Measurements from ENCODE around the gene DLGAP1. TPM values are rescaled to one million over a fixed set of nuclear protein-coding genes. Genes with fewer than 3 reads are reported as not detected.

DLGAP1 gene
- total RNA-seq, 1 donor from 2014 or later, result 13.6 TPM

DNA sequence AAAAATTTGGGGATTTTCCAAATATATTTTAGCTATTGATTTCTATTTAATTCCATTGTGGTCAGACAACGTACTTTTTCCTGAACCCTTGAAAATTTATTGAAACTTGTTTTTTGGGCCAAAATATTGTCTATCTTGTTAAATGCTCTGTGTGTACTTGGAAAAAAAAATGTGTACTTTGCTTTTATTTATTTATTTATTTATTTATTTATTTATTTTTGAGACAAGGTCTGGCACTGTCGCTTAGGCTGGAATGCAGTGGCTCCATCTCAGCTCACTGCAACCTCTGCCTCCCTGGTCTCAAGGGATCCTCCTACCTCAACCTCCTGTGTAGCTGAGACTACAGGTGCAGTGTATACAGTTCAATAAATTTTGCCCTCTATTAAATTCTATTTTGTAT, 910.6 kb downstream of the DLGAP1 start:
- H3K27ac Mint-ChIP-seq (ENCODE audit: unreplicated experiment), result no peak overlapping the region
- TF ChIP-seq, protein P1, sequence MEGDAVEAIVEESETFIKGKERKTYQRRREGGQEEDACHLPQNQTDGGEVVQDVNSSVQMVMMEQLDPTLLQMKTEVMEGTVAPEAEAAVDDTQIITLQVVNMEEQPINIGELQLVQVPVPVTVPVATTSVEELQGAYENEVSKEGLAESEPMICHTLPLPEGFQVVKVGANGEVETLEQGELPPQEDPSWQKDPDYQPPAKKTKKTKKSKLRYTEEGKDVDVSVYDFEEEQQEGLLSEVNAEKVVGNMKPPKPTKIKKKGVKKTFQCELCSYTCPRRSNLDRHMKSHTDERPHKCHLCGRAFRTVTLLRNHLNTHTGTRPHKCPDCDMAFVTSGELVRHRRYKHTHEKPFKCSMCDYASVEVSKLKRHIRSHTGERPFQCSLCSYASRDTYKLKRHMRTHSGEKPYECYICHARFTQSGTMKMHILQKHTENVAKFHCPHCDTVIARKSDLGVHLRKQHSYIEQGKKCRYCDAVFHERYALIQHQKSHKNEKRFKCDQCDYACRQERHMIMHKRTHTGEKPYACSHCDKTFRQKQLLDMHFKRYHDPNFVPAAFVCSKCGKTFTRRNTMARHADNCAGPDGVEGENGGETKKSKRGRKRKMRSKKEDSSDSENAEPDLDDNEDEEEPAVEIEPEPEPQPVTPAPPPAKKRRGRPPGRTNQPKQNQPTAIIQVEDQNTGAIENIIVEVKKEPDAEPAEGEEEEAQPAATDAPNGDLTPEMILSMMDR (IDR thresholded peaks at IDR 0.05; ENCODE audit: partially characterized antibody, unreplicated experiment), result no peak
- no peak for DNase-seq
- H3K4me3 Mint-ChIP-seq (ENCODE audit: unreplicated experiment), result no peak overlapping the region
- H3K27me3 Mint-ChIP-seq (ENCODE audit: unreplicated experiment), result peaks cover 3% of the 10 kb centered on the region
- no peaks in the 10 kb centered on the region for H3K36me3 Mint-ChIP-seq (ENCODE audit: unreplicated experiment)
- H3K4me1 Mint-ChIP-seq (ENCODE audit: low read depth, unreplicated experiment), result peaks cover 2% of the 10 kb centered on the region
- peaks cover 2% of the 10 kb centered on the region for H3K9me3 Mint-ChIP-seq (ENCODE audit: unreplicated experiment)

DNA sequence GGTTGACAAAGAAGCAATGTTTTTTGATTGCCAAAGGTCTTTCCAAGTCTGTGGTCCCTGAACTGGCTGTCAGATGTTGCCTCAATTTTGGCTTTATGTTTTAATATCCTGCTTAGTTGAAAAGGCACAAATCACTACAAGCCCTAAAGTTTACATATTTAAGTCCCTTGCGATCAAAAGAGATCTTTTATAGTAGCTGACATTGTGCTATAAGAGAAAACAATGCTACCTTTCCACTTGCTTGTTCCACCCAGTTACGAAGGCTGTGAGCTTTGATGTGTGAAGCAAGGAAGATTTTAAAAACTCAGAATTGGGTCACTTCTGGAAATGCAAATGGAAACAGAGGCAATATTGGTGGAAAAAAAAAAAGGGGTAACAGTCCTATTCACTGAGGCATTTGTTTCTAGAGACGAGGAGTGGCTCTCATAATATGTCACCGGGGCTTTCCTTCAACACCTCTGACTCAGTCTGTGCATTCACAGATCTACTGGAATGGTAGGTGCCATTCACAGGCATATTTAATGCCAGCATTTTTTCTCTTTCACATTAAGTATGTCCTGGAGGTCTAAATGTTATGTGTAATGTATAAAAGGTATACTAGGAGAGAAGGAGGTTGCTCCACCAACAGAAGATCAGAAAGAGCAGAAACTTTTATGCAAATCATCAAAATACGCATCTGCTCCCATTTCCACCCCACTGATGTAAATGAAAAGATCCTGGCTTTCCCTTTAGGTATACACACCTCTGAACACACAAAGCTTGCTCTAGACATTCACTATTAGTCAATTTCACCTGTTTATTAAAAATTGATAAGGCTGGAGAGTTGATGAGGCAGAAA, 913.3 kb downstream of the DLGAP1 start:
- Mint-ChIP-seq H3K4me1 (ENCODE audit: low read depth, unreplicated experiment) (peaks cover 2% of the 10 kb centered on the region), H3K36me3 (ENCODE audit: unreplicated experiment) (no peaks in the 10 kb centered on the region), H3K27ac (ENCODE audit: unreplicated experiment) (no peak overlapping the region), H3K27me3 (ENCODE audit: unreplicated experiment) (peaks cover 3% of the 10 kb centered on the region), H3K9me3 (ENCODE audit: unreplicated experiment) (peaks cover 2% of the 10 kb centered on the region), H3K4me3 (ENCODE audit: unreplicated experiment) (no peak overlapping the region)
- TF ChIP-seq, protein P1 (IDR thresholded peaks at IDR 0.05; ENCODE audit: partially characterized antibody, unreplicated experiment), result no peak
- no peak for DNase-seq

DNA sequence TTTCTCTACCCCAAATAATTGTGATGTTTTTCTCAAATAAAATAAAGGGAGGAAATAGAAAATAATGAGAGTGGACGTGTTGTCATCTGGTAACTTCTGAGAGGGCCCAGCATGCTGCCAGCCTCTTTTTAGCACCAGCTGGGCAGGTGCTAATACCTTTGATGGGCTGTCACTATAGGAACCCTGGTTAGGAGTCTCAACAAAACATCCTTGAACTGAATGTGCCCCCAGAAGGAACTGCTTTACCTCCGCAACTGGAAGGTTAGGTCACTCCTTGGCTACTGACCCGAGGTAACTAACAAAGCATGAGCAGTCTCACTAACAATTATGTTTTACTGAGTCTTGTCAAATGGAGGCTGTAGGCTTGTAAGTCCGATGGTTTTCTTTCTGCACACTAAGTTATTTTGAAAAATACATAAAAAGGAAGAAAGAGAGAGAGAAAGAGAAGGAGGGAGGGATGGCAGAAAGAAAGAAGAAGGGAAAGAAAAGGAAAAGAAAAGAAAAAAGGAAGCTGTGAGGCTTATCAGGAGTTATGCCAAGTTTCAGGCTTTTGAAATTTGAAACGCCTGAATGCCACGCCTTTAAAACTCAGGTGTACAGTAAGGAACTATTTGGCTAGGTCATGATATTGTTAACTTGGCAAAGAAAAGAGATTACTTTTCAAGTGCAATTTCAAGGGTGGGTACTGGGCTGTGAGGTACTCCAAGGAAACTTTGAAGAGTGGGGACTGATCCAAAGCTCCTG, 914.1 kb downstream of the DLGAP1 start:
- H3K27ac Mint-ChIP-seq (ENCODE audit: unreplicated experiment), result no peak overlapping the region
- peaks cover 3% of the 10 kb centered on the region for H3K27me3 Mint-ChIP-seq (ENCODE audit: unreplicated experiment)
- TF ChIP-seq, protein P1 (IDR thresholded peaks at IDR 0.05; ENCODE audit: partially characterized antibody, unreplicated experiment), result no peak
- H3K4me3 Mint-ChIP-seq (ENCODE audit: unreplicated experiment), result no peak overlapping the region
- peaks cover 2% of the 10 kb centered on the region for H3K4me1 Mint-ChIP-seq (ENCODE audit: low read depth, unreplicated experiment)
- no peaks in the 10 kb centered on the region for H3K36me3 Mint-ChIP-seq (ENCODE audit: unreplicated experiment)
- peaks cover 2% of the 10 kb centered on the region for H3K9me3 Mint-ChIP-seq (ENCODE audit: unreplicated experiment)
- no peak for DNase-seq

DNA sequence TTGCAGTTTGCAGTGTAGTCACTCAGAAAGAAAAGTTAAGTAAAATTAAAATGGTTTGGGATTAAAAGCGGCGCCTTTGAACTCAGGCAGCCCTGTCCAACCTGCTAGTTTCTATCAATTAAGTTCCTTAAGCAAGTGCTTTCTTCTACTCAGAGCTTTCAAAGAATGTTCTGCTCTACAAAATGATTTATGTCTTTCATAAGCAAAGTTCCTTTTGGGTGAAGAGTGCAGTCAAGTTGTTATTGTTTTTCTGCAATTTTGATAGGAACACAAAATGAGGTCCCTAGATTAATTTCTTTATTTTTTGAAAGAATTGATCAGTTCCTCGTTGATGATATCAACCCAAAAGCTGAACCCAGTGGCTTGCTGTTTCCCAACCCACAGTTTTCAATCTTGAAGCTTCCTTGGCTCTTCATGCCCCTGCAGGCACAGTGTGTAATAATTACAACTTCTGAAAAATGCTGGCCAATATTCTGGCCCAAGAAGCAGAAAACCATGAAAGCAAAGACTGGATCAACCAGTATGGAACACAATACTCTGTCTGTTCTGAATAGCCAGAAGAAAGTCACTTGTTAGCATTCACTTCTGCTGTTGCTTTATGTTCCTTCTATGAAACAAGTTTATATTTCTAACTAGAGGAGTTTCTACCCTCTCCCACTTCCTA, 916.0 kb downstream of the DLGAP1 start:
- peaks cover 3% of the 10 kb centered on the region for H3K27me3 Mint-ChIP-seq (ENCODE audit: unreplicated experiment)
- TF ChIP-seq, protein P1 (IDR thresholded peaks at IDR 0.05; ENCODE audit: partially characterized antibody, unreplicated experiment), result no peak
- H3K9me3 Mint-ChIP-seq (ENCODE audit: unreplicated experiment), result peaks cover 2% of the 10 kb centered on the region
- H3K4me3 Mint-ChIP-seq (ENCODE audit: unreplicated experiment), result no peak overlapping the region
- no peaks in the 10 kb centered on the region for H3K36me3 Mint-ChIP-seq (ENCODE audit: unreplicated experiment)
- no peak for DNase-seq
- H3K27ac Mint-ChIP-seq (ENCODE audit: unreplicated experiment), result no peak overlapping the region
- peaks cover 2% of the 10 kb centered on the region for H3K4me1 Mint-ChIP-seq (ENCODE audit: low read depth, unreplicated experiment)
